ENCODE results near the gene MED13L.

- TF ChIP-seq POLR2AphosphoS5 (IDR thresholded peaks at IDR 0.05; ENCODE audit: low read depth, low read length) (no peak), TAF1 (IDR thresholded peaks at IDR 0.05; ENCODE audit: borderline replicate concordance, insufficient read depth, low read length) (no peak), SIN3A (IDR thresholded peaks at IDR 0.05; ENCODE audit: borderline replicate concordance, insufficient read depth, low read length) (no peak), FOXP2 (optimal IDR thresholded peaks at IDR 0.05; ENCODE audit: borderline replicate concordance, extremely low read depth, extremely low read length, insufficient read depth) (no peak)
- TF ChIP-seq, protein P1, sequence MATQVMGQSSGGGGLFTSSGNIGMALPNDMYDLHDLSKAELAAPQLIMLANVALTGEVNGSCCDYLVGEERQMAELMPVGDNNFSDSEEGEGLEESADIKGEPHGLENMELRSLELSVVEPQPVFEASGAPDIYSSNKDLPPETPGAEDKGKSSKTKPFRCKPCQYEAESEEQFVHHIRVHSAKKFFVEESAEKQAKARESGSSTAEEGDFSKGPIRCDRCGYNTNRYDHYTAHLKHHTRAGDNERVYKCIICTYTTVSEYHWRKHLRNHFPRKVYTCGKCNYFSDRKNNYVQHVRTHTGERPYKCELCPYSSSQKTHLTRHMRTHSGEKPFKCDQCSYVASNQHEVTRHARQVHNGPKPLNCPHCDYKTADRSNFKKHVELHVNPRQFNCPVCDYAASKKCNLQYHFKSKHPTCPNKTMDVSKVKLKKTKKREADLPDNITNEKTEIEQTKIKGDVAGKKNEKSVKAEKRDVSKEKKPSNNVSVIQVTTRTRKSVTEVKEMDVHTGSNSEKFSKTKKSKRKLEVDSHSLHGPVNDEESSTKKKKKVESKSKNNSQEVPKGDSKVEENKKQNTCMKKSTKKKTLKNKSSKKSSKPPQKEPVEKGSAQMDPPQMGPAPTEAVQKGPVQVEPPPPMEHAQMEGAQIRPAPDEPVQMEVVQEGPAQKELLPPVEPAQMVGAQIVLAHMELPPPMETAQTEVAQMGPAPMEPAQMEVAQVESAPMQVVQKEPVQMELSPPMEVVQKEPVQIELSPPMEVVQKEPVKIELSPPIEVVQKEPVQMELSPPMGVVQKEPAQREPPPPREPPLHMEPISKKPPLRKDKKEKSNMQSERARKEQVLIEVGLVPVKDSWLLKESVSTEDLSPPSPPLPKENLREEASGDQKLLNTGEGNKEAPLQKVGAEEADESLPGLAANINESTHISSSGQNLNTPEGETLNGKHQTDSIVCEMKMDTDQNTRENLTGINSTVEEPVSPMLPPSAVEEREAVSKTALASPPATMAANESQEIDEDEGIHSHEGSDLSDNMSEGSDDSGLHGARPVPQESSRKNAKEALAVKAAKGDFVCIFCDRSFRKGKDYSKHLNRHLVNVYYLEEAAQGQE (IDR thresholded peaks at IDR 0.05; ENCODE audit: insufficient read depth in 1 of 2, low read depth in 2 of 2, low read length in 2 of 2): no peak
Measured at GRCh38 chr12:116184763-116185162, 92.7 kb downstream of the MED13L start.

Measured in PFSK-1 (cell line).